Adrenal gland (tissue), 12 donors: ENCODE data around the gene BMPR2. TPM values are rescaled to one million over a fixed set of nuclear protein-coding genes. Genes with fewer than 3 reads are reported as not detected.
"Not testable (repeated sequence)": the region's sequence is repeated elsewhere in the genome, so short reads cannot be mapped to it uniquely, and the experiment has no call there.

Source experiments
- DNase-seq, 7 donors: peaks; one replicate each; pipeline ENCODE4 v3.0.0-alpha.2; 2019 to 2020
- H3K27ac ChIP-seq, 5 donors: fragments of 200-600 bp; sonication (generic) in 4 of 5; 1 replicate in 3 of 5; 2 replicates in 2 of 5; pipeline versions ENCODE4 v1.5.1 to v1.8.0; 2016 to 2020; ENCODE audit warnings: mild to moderate bottlenecking in 1 of 5
- H3K27me3 ChIP-seq: fragments of 200-600 bp; 2 replicates; pipeline ENCODE4 v1.8.0; 2021
- H3K36me3 ChIP-seq, 2 donors: fragments of 200-600 bp; replicated peaks in 1 of 2; 1 replicate in 1 of 2; 2 replicates in 1 of 2; pipeline versions ENCODE4 v1.5.1 to v1.8.0; 2018 to 2022
- H3K4me1 ChIP-seq, 2 donors: fragments of 200-600 bp; replicated peaks in 1 of 2; 1 replicate in 1 of 2; 2 replicates in 1 of 2; pipeline versions ENCODE4 v1.5.1 to v1.8.0; 2018 to 2021
- H3K4me3 ChIP-seq, 4 donors: fragments of 200-600 bp; sonication (generic) in 3 of 4; one replicate each; pipeline ENCODE4 v1.5.1; 2016 to 2018
- H3K9me3 ChIP-seq, 3 donors: fragments of 200-600 bp; sonication (generic) in 1 of 3; replicated peaks in 1 of 3; 1 replicate in 2 of 3; 2 replicates in 1 of 3; pipeline versions ENCODE4 v1.5.1 to v1.8.0; 2016 to 2021
- CTCF ChIP-seq, 6 experiments: fragments of 450-650 bp in 4 of 6; fragments of 200-600 bp in 2 of 6; sonication (generic) in 1 of 6; IDR thresholded peaks; 1 replicate in 5 of 6; 2 replicates in 1 of 6; pipeline versions ENCODE4 v1.5.1 to v1.8.0; 2016 to 2021; ENCODE audit warnings: antibody characterized with exemption in 6 of 6, mild to moderate bottlenecking in 2 of 6, moderate library complexity in 1 of 6
- POLR2A ChIP-seq, 2 donors: fragments of 450-650 bp; IDR thresholded peaks; one replicate each; pipeline ENCODE4 v1.6.1; 2017; ENCODE audit warnings: antibody characterized with exemption in 2 of 2, mild to moderate bottlenecking in 2 of 2, moderate library complexity in 1 of 2
- WGBS, 4 donors: extraction: QIAGEN DNeasy Blood & Tissue Kit in 2 of 4; methylation state at CpG; one replicate each; pipeline versions ENCODE4 v1.1.5 to v1.1.7; 2013 to 2017; 5-methylcytosine and 5-hydroxymethylcytosine counted together
- intact Hi-C, 2 donors: fragments of 100-400 bp; cut with DNase I; formaldehyde crosslinking; loops; one replicate each; pipeline versions ENCODE4 v1.14.1 to v1.15.0; 2022 to 2023
- polyA plus RNA-seq, 3 donors: library from polyadenylated mRNA; stranded (reverse); fragments of 200-250 nt in 2 of 3; fragments of 350-450 nt in 1 of 3; fragmentation: Illumina TruSeq in 1 of 3; extraction: RNeasy Lipid Tissue Mini Kit (QIAGEN cat#74804) in 1 of 3; gene quantifications; one replicate each; pipeline ENCODE4 v1.2.3, GENCODE V29; 2013 to 2014
- total RNA-seq, 9 donors: library from RNA; depleted of rRNA in 4 of 9; stranded (reverse); fragments of >200 nt in 4 of 9; fragments of 120-200 nt in 1 of 9; fragmentation: NEBNext Ultra II Directional in 1 of 9; extraction: Animal tissue kit (Norgen Biotek cat#: 25700) in 1 of 9; gene quantifications; one replicate each; pipeline versions ENCODE4 v1.1.0 to v1.2.4, GENCODE V29; 2013 to 2023
- donor health status: healthy with polysubstance abuse.
- donor health status: Bipolar disorder and iron deficiency.
- donor health status: DM: yes; HTN: yes; CAD: no.
- donor health status: DM: no; HTN: no; CAD: no.
- donor health status: DM: no; HTN: no; CAD: no.
- donor health status: DM: yes; HTN: yes; CAD: no.

Gene BMPR2
- total and polyA plus RNA-seq, 12 donors: 7.7 to 123 (median 85.7) TPM

DNA sequence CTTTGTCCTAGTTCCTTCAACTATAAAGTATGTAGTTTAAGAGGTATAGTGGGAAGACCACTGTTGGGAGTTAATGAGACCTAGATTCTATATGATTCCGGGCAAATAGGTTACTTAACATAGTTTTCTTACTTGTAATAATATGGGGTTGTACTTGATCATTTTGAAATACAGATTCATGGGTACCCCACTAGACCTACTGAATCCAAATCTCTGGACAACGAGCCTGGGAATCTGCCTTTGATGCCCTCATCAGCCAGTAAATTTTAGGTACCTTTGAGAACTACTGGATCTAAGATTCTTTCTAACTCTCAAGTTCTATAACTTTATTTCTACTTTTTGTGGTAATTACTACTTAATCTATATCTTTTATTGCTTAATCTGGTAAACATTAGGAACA lies 6.6 kb downstream of the BMPR2 start:
- H3K27me3 ChIP-seq: no peaks in the 10 kb centered on the region
- no peak overlapping the region for H3K27ac ChIP-seq
- WGBS, 4 donors: 92 to 100% (median 95%) methylated on average over 2 of the region's 2 CpGs
- no peaks in the 10 kb centered on the region for H3K9me3 ChIP-seq
- no peaks in the 10 kb centered on the region for H3K36me3 ChIP-seq
- peaks cover 18 to 75% of the 10 kb centered on the region in 2 donors for H3K4me1 ChIP-seq
- TF ChIP-seq POLR2A (IDR thresholded peaks at IDR 0.05): no peak
- no peak for TF ChIP-seq CTCF (IDR thresholded peaks at IDR 0.05)
- intact Hi-C loops: loop anchor here (10.0 kb wide), 2 partner anchors 52 to 72 kb away; no protein-coding TSS in a partner anchor
- H3K4me3 ChIP-seq: no peak overlapping the region
- no peak for DNase-seq

- not testable (repeated sequence) for H3K27ac ChIP-seq
These were observed 10.4 kb downstream of the BMPR2 start for GRCh38 chr2:202386495-202386894.

GRCh38 chr2:202387608-202388342 lies 11.6 kb downstream of the BMPR2 start:
- H3K4me3 ChIP-seq: no peak overlapping the region
- H3K36me3 ChIP-seq: no peaks in the 10 kb centered on the region
- no peak for DNase-seq
- H3K27ac ChIP-seq: peak overlapping the region in 1 of 5 donors; percentile 12
- intact Hi-C loops: loop anchor here (10.0 kb wide), 2 partner anchors 47 to 67 kb away; no protein-coding TSS in a partner anchor
- TF ChIP-seq POLR2A (IDR thresholded peaks at IDR 0.05) (no peak), CTCF (IDR thresholded peaks at IDR 0.05) (no peak)
- WGBS, 4 donors: 69 to 75% (median 74%) methylated on average over 8 of the region's 8 CpGs
- H3K27me3 ChIP-seq: no peaks in the 10 kb centered on the region
- H3K9me3 ChIP-seq: no peaks in the 10 kb centered on the region
- peaks cover 8 to 36% of the 10 kb centered on the region in 2 donors for H3K4me1 ChIP-seq

More at GRCh38 chr2:202386495-202386894, 10.4 kb downstream of the BMPR2 start:
- DNase-seq, H3K4me3 ChIP-seq, H3K36me3 ChIP-seq, H3K27me3 ChIP-seq, H3K9me3 ChIP-seq: not testable (repeated sequence)
- peaks cover 8 to 49% of the 10 kb centered on the region in 2 donors for H3K4me1 ChIP-seq
- WGBS, 4 donors: 87 to 93% (median 91%) methylated on average over 12 of the region's 12 CpGs
- intact Hi-C loops: loop anchor here (10.0 kb wide), 2 partner anchors 48 to 68 kb away; no protein-coding TSS in a partner anchor

DNA sequence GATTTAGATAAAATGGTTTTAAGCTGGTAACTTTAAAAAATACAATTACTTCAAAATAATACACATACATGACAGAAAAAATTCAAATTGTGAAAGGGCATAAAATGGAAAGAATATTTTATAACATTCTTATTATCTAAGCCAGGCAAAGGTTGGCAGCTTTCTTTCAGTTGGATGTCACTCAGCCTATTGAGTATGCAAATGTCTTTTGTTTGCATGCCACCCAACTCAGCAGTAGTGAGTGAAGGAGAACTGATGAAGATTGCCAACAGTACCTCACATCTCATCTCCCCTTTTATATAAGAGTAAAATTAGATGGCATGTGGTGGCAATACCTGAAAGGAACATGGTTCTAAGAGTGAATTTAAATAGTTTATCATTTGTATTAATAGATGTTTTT lies 24.8 kb downstream of the BMPR2 start:
- H3K36me3 ChIP-seq: peaks cover 0 to 5% of the 10 kb centered on the region in 2 donors
- TF ChIP-seq CTCF (IDR thresholded peaks at IDR 0.05): no peak
- TF ChIP-seq POLR2A (IDR thresholded peaks at IDR 0.05): no peak
- H3K9me3 ChIP-seq: no peaks in the 10 kb centered on the region
- intact Hi-C loops: no loop called here
- H3K4me3 ChIP-seq: no peak overlapping the region
- no peak overlapping the region for H3K27ac ChIP-seq
- H3K4me1 ChIP-seq: no peaks in the 10 kb centered on the region
- H3K27me3 ChIP-seq: no peaks in the 10 kb centered on the region
- DNase-seq: no peak

DNA sequence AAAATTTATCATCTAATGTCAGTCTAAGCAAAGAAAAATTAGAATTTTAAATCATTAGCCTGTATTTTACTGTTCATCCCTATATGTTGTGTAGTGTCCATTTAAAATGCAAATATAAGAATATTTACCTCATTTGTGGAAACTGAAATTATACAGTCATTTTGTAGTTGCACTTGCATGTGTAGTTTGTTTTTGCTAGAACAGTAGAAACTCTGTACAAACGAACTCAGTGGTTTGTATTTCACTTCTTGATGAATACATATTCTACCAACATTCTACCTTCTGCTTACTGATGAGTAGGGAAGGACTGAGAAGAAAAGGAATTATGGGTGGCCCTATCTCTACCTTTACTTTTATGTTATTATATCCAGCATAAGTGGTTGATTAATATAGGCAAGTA lies 29.7 kb downstream of the BMPR2 start:
- TF ChIP-seq POLR2A (IDR thresholded peaks at IDR 0.05): no peak
- TF ChIP-seq CTCF (IDR thresholded peaks at IDR 0.05): no peak
- H3K27ac ChIP-seq: no peak overlapping the region
- 63 to 82% (median 79%) methylated on average over 1 of the region's 1 CpG for WGBS, 4 donors
- no peak for DNase-seq
- peaks cover 0 to 13% of the 10 kb centered on the region in 2 donors for H3K4me1 ChIP-seq
- no peaks in the 10 kb centered on the region for H3K27me3 ChIP-seq
- no peak overlapping the region for H3K4me3 ChIP-seq
- peaks cover 0 to 5% of the 10 kb centered on the region in 2 donors for H3K36me3 ChIP-seq
- H3K9me3 ChIP-seq: no peaks in the 10 kb centered on the region
- intact Hi-C loops: no loop called here
